ENCODE measurements around the gene ATP5F1D. TPM values are rescaled to one million over a fixed set of nuclear protein-coding genes. Genes with fewer than 3 reads are reported as not detected.

The ATP5F1D gene
- total and polyA plus RNA-seq, 2 experiments from 2014 or later: 139 to 396 TPM

- no peak for TF ChIP-seq STAT1 (IDR thresholded peaks at IDR 0.05; ENCODE audit: unreplicated experiment)
- TF ChIP-seq NANOG (IDR thresholded peaks at IDR 0.05; ENCODE audit: borderline replicate concordance): no peak
- TF ChIP-seq CREB1 (CRISPR knock-in tag; IDR thresholded peaks at IDR 0.05; ENCODE audit: low read depth): no peak
- no peak for TF ChIP-seq JUNB (IDR thresholded peaks at IDR 0.05; ENCODE audit: unreplicated experiment)
- no peak for TF ChIP-seq ZNF331 (CRISPR knock-in tag; IDR thresholded peaks at IDR 0.05; ENCODE audit: low read depth)
- no peak for TF ChIP-seq ZNF462 (CRISPR knock-in tag; IDR thresholded peaks at IDR 0.05)
- TF ChIP-seq EZH2phosphoT487 (IDR thresholded peaks at IDR 0.05; ENCODE audit: unreplicated experiment): no peak
- TF ChIP-seq ZNF114 (CRISPR knock-in tag; IDR thresholded peaks at IDR 0.05): no peak
- TF ChIP-seq POLR2AphosphoS5 (IDR thresholded peaks at IDR 0.05; ENCODE audit: low read depth): no peak
- no peak for TF ChIP-seq REST (IDR thresholded peaks at IDR 0.05; ENCODE audit: unreplicated experiment)
- TF ChIP-seq ETS1 (IDR thresholded peaks at IDR 0.05): no peak
- TF ChIP-seq EZH2 (IDR thresholded peaks at IDR 0.05; ENCODE audit: low read depth, unreplicated experiment): no peak
- no peak for TF ChIP-seq CTCF (conservative IDR thresholded peaks at IDR 0.05; ENCODE audit: low read depth in 2 of 2)
- H3K9me2 ChIP-seq (ENCODE audit: insufficient read depth): no peaks in the 10 kb centered on the region
- no peak overlapping the region for H3K27ac ChIP-seq (ENCODE audit: low read depth)
- DNase-seq (ENCODE audit: low spot score) (no peak), ATAC-seq (no peak)
- H4K20me1 ChIP-seq (replicated peaks; ENCODE audit: insufficient read depth): peaks cover 3% of the 10 kb centered on the region; the same call in 1 of the 2 replicates
- no peaks in the 10 kb centered on the region for H3K27me3 ChIP-seq (ENCODE audit: insufficient read depth)
- peak overlapping the region; percentile 95 for H3K4me3 ChIP-seq
- peak overlapping the region; percentile 74; the same call in 1 of the 2 replicates for H2AFZ ChIP-seq
- Mint-ChIP-seq H3K4me1 (peaks cover 20% of the 10 kb centered on the region), H3K4me3 (peak overlapping the region; percentile 86), H3K27ac (no peak overlapping the region), H3K9me3 (no peaks in the 10 kb centered on the region; the same call in 2 of the 3 replicates), H3K36me3 (ENCODE audit: low read depth) (no peaks in the 10 kb centered on the region; the same call in 2 of the 3 replicates), H3K27me3 (ENCODE audit: insufficient read depth, low read depth, poor library complexity) (peaks cover 11% of the 10 kb centered on the region)
- peaks cover 7% of the 10 kb centered on the region for H3K79me2 ChIP-seq (replicated peaks; ENCODE audit: insufficient read depth)
- H3K4me1 ChIP-seq (ENCODE audit: insufficient read depth): peaks cover 15% of the 10 kb centered on the region; the same call in 1 of the 2 replicates
- peaks cover 37% of the 10 kb centered on the region for H3F3A ChIP-seq (replicated peaks; ENCODE audit: low read depth)
- peak overlapping the region; percentile 89 for H3K4me2 ChIP-seq
- no peaks in the 10 kb centered on the region for H3K36me3 ChIP-seq (ENCODE audit: insufficient read depth)
Measured at GRCh38 chr19:1240925-1241324, 626 bp upstream of the ATP5F1D start.

All from GM23338 (cell line).